ENCODE measurements around the gene STUB1.

- TF ChIP-seq CTCF (IDR thresholded peaks at IDR 0.05): no peak
- no peak for TF ChIP-seq POLR2A (IDR thresholded peaks at IDR 0.05; ENCODE audit: low read depth)
Measured at GRCh38 chr16:686459-687260, 6.5 kb downstream of the STUB1 start.
